ENCODE measurements around the gene ZNF362. TPM values are rescaled to one million over a fixed set of nuclear protein-coding genes. Genes with fewer than 3 reads are reported as not detected.

ZNF362 gene
- total and polyA plus RNA-seq, 2 experiments from 2014 or later, result 11.0 to 12.9 TPM

DNA sequence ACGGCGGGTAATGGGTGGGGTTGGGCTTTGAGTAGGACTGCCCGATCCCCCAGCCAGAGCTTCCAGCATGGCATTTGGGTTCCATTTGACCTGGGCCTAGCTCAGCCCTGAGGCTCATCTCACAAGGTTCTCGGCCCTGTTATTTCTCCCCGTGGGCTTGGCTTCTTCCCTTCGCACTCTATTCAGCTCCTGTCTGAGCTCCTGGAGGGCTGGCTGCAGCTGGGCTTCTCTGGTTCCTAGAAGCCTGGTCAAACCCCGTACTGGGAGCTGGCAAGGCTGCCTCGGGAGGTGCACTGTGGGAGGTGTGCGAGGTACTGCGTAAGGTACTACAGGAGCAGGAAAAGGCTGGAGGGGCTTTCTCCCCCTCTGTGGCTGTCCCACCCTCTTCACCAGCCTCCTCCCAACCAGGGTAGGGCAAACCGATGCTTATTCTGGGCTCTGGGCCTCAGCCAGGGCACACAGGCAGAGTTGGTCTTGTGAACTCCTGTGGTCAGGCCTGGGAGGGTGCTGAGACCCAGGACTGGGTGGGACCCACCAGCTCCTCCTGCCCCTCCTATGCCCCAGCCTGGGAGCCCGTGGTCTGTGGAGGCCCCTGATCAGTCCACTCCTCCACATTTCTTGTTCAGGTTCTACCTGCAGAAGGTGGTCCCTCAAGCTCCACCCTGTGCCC lies 63.8 kb downstream of the ZNF362 start:
- no peaks in the 10 kb centered on the region for H3K9me3 Mint-ChIP-seq
- DNase-seq (ENCODE audit: low spot score), result no peak
- H2AFZ ChIP-seq, result no peak overlapping the region
- no peak overlapping the region for H3K27ac ChIP-seq (ENCODE audit: low read depth)
- H3K9me2 ChIP-seq (ENCODE audit: insufficient read depth), result no peaks in the 10 kb centered on the region
- H3K27me3 Mint-ChIP-seq (ENCODE audit: insufficient read depth, low read depth, poor library complexity), result peaks cover 7% of the 10 kb centered on the region
- H4K20me1 ChIP-seq (replicated peaks; ENCODE audit: insufficient read depth), result no peaks in the 10 kb centered on the region; the same call in 1 of the 2 replicates
- TF ChIP-seq, protein P1, sequence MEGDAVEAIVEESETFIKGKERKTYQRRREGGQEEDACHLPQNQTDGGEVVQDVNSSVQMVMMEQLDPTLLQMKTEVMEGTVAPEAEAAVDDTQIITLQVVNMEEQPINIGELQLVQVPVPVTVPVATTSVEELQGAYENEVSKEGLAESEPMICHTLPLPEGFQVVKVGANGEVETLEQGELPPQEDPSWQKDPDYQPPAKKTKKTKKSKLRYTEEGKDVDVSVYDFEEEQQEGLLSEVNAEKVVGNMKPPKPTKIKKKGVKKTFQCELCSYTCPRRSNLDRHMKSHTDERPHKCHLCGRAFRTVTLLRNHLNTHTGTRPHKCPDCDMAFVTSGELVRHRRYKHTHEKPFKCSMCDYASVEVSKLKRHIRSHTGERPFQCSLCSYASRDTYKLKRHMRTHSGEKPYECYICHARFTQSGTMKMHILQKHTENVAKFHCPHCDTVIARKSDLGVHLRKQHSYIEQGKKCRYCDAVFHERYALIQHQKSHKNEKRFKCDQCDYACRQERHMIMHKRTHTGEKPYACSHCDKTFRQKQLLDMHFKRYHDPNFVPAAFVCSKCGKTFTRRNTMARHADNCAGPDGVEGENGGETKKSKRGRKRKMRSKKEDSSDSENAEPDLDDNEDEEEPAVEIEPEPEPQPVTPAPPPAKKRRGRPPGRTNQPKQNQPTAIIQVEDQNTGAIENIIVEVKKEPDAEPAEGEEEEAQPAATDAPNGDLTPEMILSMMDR (conservative IDR thresholded peaks at IDR 0.05; ENCODE audit: low read depth in 2 of 2), result no peak
- TF ChIP-seq ZNF331 (CRISPR knock-in tag; IDR thresholded peaks at IDR 0.05; ENCODE audit: low read depth), result no peak
- no peak for TF ChIP-seq EZH2phosphoT487 (IDR thresholded peaks at IDR 0.05; ENCODE audit: unreplicated experiment)
- no peaks in the 10 kb centered on the region for H3K4me1 ChIP-seq (ENCODE audit: insufficient read depth)
- no peaks in the 10 kb centered on the region for H3K36me3 Mint-ChIP-seq (ENCODE audit: low read depth)
- no peaks in the 10 kb centered on the region for H3K36me3 ChIP-seq (ENCODE audit: insufficient read depth)
- no peaks in the 10 kb centered on the region for H3K79me2 ChIP-seq (replicated peaks; ENCODE audit: insufficient read depth)
- no peak overlapping the region for H3K4me2 ChIP-seq
- H3K27ac Mint-ChIP-seq, result no peak overlapping the region
- H3F3A ChIP-seq (replicated peaks; ENCODE audit: low read depth), result no peaks in the 10 kb centered on the region
- H3K27me3 ChIP-seq (ENCODE audit: insufficient read depth), result no peaks in the 10 kb centered on the region
- peaks cover 16% of the 10 kb centered on the region for H3K4me1 Mint-ChIP-seq
- H3K4me3 Mint-ChIP-seq, result no peak overlapping the region
- no peak overlapping the region for H3K4me3 ChIP-seq
- no peak for ATAC-seq

DNA sequence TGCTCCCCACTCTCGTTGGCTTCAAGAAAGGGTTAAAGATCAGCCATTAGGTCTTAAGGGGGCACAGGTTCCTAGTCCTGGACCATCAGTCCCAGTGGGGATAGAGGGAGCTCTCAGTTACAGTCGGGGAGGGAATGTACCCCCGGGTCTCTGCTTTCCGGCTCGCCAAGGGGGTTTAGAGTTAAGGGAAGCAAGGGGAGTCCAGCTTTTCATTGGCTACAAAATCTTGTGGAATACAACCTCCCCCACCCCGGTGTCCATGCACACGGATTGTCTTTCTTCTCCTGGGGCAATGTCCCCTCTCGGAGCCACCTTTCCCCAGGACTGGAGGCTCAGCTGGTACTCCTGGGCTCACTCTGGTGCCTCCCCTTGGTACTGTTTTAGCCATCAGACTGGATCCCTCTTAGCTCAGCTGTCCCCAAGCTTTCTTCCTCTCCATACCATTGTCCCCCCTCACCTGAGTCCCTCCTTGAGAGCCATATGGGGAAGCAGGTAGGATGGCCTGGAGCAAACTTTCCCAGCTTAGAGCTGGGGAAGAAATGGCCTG lies 64.4 kb downstream of the ZNF362 start, which contains the start of gene A3GALT2:
TSS of gene A3GALT2 (minus strand) at position 480 of the 547 bp plus-strand sequence. CDS start at position 480, 0 bp downstream.
- no peaks in the 10 kb centered on the region for H3F3A ChIP-seq (replicated peaks; ENCODE audit: low read depth)
- no peak within 1 kb of the TSS for H3K4me2 ChIP-seq
- Mint-ChIP-seq H3K36me3 (ENCODE audit: low read depth) (no peaks in the 10 kb centered on the region), H3K4me1 (peaks cover 17% of the 10 kb centered on the region), H3K4me3 (no peak within 1 kb of the TSS), H3K27ac (no peak within 1 kb of the TSS), H3K27me3 (ENCODE audit: insufficient read depth, low read depth, poor library complexity) (peaks cover 5% of the 10 kb centered on the region), H3K9me3 (no peaks in the 10 kb centered on the region)
- H2AFZ ChIP-seq, result no peak within 1 kb of the TSS
- no peak within 1 kb of the TSS for H3K4me3 ChIP-seq
- no peaks in the 10 kb centered on the region for H3K79me2 ChIP-seq (replicated peaks; ENCODE audit: insufficient read depth)
- no peaks in the 10 kb centered on the region for H3K27me3 ChIP-seq (ENCODE audit: insufficient read depth)
- DNase-seq (ENCODE audit: low spot score), result no peak
- no peaks in the 10 kb centered on the region for H3K36me3 ChIP-seq (ENCODE audit: insufficient read depth)
- H3K4me1 ChIP-seq (ENCODE audit: insufficient read depth), result no peaks in the 10 kb centered on the region
- H3K27ac ChIP-seq (ENCODE audit: low read depth), result no peak within 1 kb of the TSS
- H3K9me2 ChIP-seq (ENCODE audit: insufficient read depth), result no peaks in the 10 kb centered on the region
- H4K20me1 ChIP-seq (replicated peaks; ENCODE audit: insufficient read depth), result no peaks in the 10 kb centered on the region; the same call in 1 of the 2 replicates
- no peak for ATAC-seq
- TF ChIP-seq, protein P2, sequence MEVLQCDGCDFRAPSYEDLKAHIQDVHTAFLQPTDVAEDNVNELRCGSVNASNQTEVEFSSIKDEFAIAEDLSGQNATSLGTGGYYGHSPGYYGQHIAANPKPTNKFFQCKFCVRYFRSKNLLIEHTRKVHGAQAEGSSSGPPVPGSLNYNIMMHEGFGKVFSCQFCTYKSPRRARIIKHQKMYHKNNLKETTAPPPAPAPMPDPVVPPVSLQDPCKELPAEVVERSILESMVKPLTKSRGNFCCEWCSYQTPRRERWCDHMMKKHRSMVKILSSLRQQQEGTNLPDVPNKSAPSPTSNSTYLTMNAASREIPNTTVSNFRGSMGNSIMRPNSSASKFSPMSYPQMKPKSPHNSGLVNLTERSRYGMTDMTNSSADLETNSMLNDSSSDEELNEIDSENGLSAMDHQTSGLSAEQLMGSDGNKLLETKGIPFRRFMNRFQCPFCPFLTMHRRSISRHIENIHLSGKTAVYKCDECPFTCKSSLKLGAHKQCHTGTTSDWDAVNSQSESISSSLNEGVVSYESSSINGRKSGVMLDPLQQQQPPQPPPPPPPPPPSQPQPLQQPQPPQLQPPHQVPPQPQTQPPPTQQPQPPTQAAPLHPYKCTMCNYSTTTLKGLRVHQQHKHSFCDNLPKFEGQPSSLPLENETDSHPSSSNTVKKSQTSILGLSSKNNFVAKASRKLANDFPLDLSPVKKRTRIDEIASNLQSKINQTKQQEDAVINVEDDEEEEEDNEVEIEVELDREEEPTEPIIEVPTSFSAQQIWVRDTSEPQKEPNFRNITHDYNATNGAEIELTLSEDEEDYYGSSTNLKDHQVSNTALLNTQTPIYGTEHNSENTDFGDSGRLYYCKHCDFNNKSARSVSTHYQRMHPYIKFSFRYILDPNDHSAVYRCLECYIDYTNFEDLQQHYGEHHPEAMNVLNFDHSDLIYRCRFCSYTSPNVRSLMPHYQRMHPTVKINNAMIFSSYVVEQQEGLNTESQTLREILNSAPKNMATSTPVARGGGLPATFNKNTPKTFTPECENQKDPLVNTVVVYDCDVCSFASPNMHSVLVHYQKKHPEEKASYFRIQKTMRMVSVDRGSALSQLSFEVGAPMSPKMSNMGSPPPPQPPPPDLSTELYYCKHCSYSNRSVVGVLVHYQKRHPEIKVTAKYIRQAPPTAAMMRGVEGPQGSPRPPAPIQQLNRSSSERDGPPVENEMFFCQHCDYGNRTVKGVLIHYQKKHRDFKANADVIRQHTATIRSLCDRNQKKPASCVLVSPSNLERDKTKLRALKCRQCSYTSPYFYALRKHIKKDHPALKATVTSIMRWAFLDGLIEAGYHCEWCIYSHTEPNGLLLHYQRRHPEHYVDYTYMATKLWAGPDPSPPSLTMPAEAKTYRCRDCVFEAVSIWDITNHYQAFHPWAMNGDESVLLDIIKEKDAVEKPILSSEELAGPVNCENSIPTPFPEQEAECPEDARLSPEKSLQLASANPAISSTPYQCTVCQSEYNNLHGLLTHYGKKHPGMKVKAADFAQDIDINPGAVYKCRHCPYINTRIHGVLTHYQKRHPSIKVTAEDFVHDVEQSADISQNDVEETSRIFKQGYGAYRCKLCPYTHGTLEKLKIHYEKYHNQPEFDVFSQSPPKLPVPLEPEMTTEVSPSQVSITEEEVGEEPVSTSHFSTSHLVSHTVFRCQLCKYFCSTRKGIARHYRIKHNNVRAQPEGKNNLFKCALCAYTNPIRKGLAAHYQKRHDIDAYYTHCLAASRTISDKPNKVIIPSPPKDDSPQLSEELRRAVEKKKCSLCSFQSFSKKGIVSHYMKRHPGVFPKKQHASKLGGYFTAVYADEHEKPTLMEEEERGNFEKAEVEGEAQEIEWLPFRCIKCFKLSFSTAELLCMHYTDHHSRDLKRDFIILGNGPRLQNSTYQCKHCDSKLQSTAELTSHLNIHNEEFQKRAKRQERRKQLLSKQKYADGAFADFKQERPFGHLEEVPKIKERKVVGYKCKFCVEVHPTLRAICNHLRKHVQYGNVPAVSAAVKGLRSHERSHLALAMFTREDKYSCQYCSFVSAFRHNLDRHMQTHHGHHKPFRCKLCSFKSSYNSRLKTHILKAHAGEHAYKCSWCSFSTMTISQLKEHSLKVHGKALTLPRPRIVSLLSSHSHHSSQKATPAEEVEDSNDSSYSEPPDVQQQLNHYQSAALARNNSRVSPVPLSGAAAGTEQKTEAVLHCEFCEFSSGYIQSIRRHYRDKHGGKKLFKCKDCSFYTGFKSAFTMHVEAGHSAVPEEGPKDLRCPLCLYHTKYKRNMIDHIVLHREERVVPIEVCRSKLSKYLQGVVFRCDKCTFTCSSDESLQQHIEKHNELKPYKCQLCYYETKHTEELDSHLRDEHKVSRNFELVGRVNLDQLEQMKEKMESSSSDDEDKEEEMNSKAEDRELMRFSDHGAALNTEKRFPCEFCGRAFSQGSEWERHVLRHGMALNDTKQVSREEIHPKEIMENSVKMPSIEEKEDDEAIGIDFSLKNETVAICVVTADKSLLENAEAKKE (CRISPR knock-in tag; IDR thresholded peaks at IDR 0.05), result no peak
- TF ChIP-seq POLR2AphosphoS5 (IDR thresholded peaks at IDR 0.05; ENCODE audit: low read depth) (no peak), STAT1 (IDR thresholded peaks at IDR 0.05; ENCODE audit: unreplicated experiment) (no peak), ZNF114 (CRISPR knock-in tag; IDR thresholded peaks at IDR 0.05) (no peak), NANOG (IDR thresholded peaks at IDR 0.05; ENCODE audit: borderline replicate concordance) (no peak), EZH2phosphoT487 (IDR thresholded peaks at IDR 0.05; ENCODE audit: unreplicated experiment) (no peak)
- TF ChIP-seq, protein P1 (conservative IDR thresholded peaks at IDR 0.05; ENCODE audit: low read depth in 2 of 2), result no peak
- TF ChIP-seq, protein P3, sequence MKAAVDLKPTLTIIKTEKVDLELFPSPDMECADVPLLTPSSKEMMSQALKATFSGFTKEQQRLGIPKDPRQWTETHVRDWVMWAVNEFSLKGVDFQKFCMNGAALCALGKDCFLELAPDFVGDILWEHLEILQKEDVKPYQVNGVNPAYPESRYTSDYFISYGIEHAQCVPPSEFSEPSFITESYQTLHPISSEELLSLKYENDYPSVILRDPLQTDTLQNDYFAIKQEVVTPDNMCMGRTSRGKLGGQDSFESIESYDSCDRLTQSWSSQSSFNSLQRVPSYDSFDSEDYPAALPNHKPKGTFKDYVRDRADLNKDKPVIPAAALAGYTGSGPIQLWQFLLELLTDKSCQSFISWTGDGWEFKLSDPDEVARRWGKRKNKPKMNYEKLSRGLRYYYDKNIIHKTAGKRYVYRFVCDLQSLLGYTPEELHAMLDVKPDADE (IDR thresholded peaks at IDR 0.05), result no peak
